Progenitor cell of endocrine pancreas (in vitro differentiated cells): ENCODE measurements around the gene SAFB. TPM values are rescaled to one million over a fixed set of nuclear protein-coding genes. Genes with fewer than 3 reads are reported as not detected.
A peak's percentile ranks its signal among the peaks of the same experiment; 100 is the strongest.

ENCODE experiments used
- DNase-seq: peaks from one replicate; pipeline ENCODE4 v3.0.0; 2021; ENCODE audit warnings: low spot score; ENCODE audit not compliant: unreplicated experiment
- H3K27ac Mint-ChIP-seq: 2 replicates; pipeline ENCODE4 v1.8.0; 2021; ENCODE audit warnings: mild to moderate bottlenecking, moderate library complexity, mixed read lengths
- H3K27me3 Mint-ChIP-seq: 2 replicates; pipeline ENCODE4 v1.8.0; 2021; ENCODE audit warnings: mixed read lengths
- H3K36me3 Mint-ChIP-seq: 2 replicates; pipeline ENCODE4 v1.8.0; 2022; ENCODE audit warnings: mixed read lengths; ENCODE audit not compliant: insufficient read depth
- H3K4me1 Mint-ChIP-seq: 2 replicates; pipeline ENCODE4 v1.8.0; 2021; ENCODE audit warnings: low read depth, mixed read lengths
- H3K4me3 Mint-ChIP-seq: 2 replicates; pipeline ENCODE4 v1.8.0; 2021; ENCODE audit warnings: low read depth, mild to moderate bottlenecking, moderate library complexity, mixed read lengths
- H3K9me3 Mint-ChIP-seq: 2 replicates; pipeline ENCODE4 v1.8.0; 2021; ENCODE audit warnings: low read depth, mixed read lengths
- CTCF ChIP-seq: fragments of 200-600 bp; sonication (generic); IDR thresholded peaks from one replicate; pipeline ENCODE4 v1.5.0; 2021; ENCODE audit warnings: antibody characterized with exemption, mild to moderate bottlenecking; ENCODE audit not compliant: unreplicated experiment
- total RNA-seq: library from RNA; stranded (reverse); gene quantifications from 2 replicates; pipeline ENCODE4 v1.2.1, GENCODE V29; 2021

Gene SAFB
- total RNA-seq, 1 donor from 2014 or later: 169 TPM

- no peaks in the 10 kb centered on the region for H3K9me3 Mint-ChIP-seq
- peak overlapping the region; percentile 79 for H3K27ac Mint-ChIP-seq
- no peak for DNase-seq
- no peaks in the 10 kb centered on the region for H3K27me3 Mint-ChIP-seq
- no peak for TF ChIP-seq CTCF
- no peak overlapping the region for H3K4me3 Mint-ChIP-seq
- peaks cover 2% of the 10 kb centered on the region for H3K4me1 Mint-ChIP-seq
- peaks cover 13% of the 10 kb centered on the region for H3K36me3 Mint-ChIP-seq
Measured at GRCh38 chr19:5696196-5697021, 73.5 kb downstream of the SAFB start.

DNA sequence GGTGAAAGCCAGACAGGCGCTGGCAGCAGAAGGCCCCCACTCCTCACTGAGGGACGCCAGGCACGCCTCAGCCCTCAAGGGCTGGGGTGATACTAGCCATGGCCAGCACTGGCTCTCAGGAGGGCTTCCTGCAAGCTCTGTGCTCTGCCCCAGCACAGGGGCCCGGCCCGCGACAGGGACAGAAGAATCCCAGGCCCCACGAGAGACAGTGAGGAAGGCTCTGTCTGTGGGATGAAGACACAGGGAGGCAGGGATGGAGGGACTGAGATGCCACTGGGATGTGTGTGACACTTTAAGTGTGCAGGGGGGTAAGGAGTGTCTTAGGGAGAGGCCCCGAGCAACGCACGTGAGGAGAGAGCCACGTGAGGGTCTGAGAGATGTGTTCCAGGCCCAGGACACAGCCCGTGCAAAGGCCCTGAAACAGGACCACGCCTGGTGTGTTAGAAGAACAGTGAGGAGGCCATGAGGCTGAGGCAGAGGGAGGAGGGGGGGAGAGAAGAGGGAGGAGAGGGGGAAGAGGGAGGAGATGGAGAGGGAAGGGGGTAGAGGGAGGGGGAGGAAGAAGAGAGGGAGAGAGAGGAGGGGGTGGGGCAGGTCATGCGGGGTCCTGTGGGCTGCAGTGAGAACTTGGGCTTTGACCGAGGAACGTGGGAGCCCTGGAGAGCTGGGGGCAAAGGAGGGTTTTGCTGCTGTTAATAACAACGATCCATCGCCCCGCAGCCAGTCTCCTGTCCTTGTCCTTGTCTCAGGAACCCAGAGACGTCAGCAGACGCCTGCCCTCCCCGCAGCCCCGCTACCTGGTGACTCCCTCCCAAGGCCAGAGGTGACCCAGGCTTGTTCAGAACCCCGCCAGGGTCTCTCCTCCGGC lies 74.4 kb downstream of the SAFB start:
- no peak overlapping the region for H3K4me3 Mint-ChIP-seq
- H3K4me1 Mint-ChIP-seq: no peaks in the 10 kb centered on the region
- peak overlapping the region; percentile 79 for H3K27ac Mint-ChIP-seq
- TF ChIP-seq CTCF: no peak
- DNase-seq: no peak
- H3K9me3 Mint-ChIP-seq: no peaks in the 10 kb centered on the region
- peaks cover 16% of the 10 kb centered on the region for H3K36me3 Mint-ChIP-seq
- H3K27me3 Mint-ChIP-seq: no peaks in the 10 kb centered on the region

DNA sequence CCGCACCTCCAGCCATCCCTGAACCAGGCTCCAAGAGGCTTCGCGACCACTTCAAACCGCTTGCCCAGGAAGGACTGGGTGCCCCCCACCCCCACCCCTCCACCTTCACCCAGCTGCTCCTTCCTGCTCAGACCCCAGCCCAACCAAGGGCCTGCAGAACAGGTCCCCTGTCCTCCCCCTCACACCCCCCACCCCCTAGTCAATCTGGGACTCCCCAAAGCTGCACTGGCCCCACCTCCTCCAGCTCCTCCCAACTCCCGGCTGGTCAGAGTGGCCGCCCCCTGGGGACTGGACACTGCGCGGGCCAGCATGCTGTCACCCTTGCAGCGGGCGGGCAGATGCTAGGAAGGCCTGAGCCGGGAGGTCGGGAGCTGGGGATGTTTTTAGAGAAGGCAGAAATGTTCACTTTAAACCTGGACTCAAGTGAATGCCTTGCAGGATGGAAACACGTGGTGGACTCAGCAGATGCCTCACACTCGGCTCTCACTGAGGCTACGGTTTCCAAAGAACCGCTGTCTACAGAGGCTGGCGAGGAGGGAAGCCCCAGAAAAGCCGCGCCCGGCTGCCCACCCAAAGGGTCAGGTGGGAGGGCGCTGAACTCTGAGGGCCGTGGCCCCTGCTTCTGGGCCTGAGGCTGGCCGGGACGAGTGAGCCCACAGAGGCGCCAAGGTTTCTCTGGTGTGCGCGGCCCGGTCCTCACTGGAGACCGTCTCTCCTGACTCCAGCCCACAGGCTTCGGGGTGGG lies 75.2 kb downstream of the SAFB start:
- peaks cover 16% of the 10 kb centered on the region for H3K36me3 Mint-ChIP-seq

DNA sequence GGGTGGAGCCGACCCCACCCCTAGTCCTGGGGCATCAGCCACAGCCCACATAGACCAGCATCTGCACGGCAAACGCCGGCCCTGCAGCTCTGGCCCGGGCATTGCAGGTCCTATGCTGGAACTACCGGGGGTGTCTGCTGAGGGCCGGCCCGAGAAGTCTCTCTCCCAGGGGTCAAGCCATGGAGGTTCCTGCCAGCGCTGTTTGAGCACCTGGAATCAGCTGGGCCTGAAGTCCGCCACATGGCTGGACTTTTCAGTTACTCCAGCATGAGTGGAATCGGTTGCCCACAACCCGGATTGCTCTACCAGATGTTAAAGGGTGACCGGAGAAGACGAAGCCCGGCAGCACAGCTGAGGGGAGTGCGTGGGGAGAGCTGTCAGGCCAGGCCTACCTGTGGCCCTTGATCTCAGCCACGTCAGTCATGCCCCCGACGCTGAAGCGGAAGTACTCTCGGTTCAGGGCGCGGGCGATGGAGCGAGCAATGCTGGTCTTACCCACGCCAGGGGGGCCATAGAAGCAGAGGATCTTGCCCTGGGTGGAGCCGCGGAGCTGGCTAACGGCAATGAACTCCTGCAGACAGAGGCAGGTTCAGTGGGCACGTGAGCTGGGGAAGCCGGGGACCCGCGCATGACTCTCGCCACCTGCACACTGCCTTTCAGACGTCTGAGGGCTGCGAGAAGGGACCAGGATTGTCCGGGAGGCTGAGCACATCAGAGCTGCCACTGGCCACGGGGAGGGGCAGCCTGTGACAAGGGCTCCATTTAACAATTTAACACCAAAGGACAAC lies 75.9 kb downstream of the SAFB start:
- no peak for DNase-seq
- no peak for TF ChIP-seq CTCF
- H3K27ac Mint-ChIP-seq: peak overlapping the region; percentile 33
- H3K36me3 Mint-ChIP-seq: peaks cover 24% of the 10 kb centered on the region
- H3K4me3 Mint-ChIP-seq: no peak overlapping the region
- H3K9me3 Mint-ChIP-seq: no peaks in the 10 kb centered on the region
- no peaks in the 10 kb centered on the region for H3K4me1 Mint-ChIP-seq
- no peaks in the 10 kb centered on the region for H3K27me3 Mint-ChIP-seq

More for the DNA sequence above, 75.2 kb downstream of the SAFB start:
- H3K27ac Mint-ChIP-seq: no peak overlapping the region
- no peak for TF ChIP-seq CTCF
- H3K4me3 Mint-ChIP-seq: no peak overlapping the region
- H3K27me3 Mint-ChIP-seq: no peaks in the 10 kb centered on the region
- H3K4me1 Mint-ChIP-seq: no peaks in the 10 kb centered on the region
- no peak for DNase-seq
- H3K9me3 Mint-ChIP-seq: no peaks in the 10 kb centered on the region
